ENCODE measurements around the gene LYSET. TPM values are rescaled to one million over a fixed set of nuclear protein-coding genes. Genes with fewer than 3 reads are reported as not detected.
"Not testable (repeated sequence)": the region's sequence is repeated elsewhere in the genome, so short reads cannot be mapped to it uniquely, and the experiment has no call there.

Gene LYSET, protein sequence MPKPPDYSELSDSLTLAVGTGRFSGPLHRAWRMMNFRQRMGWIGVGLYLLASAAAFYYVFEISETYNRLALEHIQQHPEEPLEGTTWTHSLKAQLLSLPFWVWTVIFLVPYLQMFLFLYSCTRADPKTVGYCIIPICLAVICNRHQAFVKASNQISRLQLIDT
- total RNA-seq (2014; rRNA removed; shearing (Covaris generic)): 5.7 and 6.0 TPM in 2 replicates

DNA sequence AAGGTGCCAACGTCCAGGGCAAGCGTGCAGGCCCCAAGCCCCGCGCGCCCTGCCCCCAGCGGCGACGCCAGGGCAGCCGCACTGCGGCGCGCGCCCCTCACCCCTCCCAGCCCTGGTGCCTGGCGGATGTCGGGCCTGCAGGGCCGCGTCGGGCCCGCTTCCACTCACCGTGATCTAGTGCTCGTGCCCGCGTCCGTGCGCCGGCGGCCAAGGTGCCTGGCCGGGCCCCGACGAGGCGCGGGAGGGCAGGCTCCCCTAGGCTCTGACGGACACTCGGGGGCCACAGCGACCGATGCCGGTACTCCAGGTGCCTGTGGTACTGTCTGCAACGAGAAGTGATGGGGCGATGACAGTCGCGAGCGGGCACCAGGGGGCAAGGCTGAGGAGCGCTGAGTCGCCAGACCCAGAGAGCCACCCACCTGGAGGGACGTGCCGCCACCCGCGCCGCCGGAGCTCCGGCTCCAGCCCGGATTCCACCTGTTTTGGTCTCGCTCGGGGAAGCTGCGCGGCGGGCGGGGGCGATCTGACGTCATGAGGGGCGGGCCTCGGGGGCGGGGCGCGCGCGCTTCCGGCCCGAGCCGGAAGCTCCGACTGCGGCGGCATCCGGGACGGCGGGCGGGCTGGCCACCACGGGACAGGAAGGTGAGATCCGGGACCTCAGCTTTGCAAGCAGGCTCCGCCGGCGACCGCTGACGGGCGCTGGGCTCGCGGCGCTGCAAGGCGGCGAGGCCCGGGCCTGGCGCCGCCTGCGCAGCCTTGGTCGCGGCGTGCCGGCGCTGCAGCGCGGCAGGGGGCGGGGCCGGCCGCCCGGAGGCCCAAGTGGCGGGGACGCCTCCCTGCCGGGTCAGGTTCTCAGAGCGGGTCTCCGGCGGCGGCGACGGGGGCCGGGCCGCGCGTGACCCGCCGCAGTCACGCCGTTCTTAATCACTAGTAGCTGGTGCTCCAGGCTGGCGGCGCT is at the start of gene LYSET, which contains the start of gene MOAP1:
Gene LYSET (plus strand): TSS at position 927 of the 958 bp plus-strand sequence. CDS start 89 bp downstream, outside the sequence.
Gene MOAP1 (minus strand): TSS at position 507 of the 958 bp plus-strand sequence. CDS start 655 bp downstream, outside the sequence.
- DNase-seq (ENCODE audit: low spot score): peak; percentile 69

DNA sequence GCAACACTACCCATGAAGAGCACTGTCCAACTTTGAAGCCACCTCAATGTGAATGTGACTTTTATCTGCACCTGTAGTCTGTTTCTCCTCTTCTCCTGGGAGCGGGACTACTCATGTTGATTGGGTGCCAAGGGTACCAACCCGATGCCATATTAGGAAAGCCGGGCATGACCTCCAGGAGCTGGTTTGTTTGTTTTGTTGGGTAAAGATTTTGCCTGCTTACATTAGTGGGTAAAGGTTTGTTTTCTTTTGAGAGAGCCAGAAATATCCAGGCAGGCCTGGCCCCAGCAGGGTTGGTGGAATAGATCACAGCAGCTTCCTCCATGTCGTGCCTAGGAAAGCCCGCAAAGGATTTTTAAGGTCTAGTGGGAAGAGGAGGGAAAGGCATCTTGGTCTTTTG is 49.7 kb upstream of the LYSET start:
- peak; percentile 9 for DNase-seq (ENCODE audit: low spot score)

DNA sequence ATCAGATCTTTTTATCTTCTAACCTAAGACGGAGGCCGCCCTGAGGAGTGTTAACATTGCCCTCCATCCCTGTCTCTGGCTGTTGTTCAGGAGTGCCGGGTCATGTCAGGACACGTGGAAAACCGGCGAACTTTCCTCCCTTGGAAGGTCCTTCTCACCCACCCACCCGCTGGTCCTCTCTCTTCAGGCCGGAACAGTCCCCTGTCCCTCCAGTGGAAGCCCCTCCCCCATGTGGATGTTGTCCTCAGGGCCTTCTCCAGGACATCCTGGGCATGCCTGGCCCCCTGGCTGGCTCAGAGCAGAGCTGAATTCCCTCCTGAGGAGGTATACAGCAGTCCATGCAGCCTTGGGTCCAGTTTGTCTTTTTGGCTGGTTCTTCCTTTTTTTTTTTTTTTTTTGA is 49.1 kb upstream of the LYSET start:
- DNase-seq (ENCODE audit: low spot score): no peak

DNA sequence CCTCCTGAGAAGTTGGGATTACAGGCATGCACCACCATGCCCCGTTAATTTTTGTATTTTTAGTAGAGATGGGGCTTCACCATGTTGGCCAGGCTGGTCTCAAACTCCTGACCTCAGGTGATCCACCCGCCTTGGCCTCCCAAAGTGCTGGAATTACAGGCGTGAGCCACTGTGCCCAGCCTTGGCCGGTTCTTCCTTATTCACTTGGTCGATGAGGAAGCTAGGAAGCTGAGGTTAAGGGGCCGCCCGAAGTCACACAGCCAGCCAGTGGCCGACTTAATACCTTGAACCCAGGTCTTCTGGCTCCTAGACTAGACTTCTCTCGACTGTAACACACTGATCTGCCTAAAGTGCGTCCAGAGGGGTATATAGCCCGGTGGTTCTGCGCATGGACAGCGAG is 48.6 kb upstream of the LYSET start:
- DNase-seq (ENCODE audit: low spot score): not testable (repeated sequence)

DNA sequence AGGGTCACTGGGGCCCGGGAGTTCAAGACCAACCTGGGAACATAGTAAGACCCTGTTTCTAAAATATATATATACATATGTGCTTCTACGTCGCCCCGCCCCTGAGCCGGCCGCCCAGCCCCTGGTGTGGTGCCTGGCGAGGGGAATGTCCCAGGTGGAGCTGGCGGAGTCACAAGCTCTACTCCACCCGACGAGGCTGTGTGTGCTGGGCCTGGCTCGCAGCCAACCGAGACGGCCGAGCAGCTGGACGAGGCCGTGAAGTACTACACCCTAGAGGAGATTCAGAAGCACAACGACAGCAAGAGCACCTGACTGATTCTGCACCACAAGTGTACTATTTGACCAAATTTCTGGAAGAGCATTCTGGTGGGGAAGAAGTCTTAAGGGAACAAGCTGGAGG is 47.3 kb upstream of the LYSET start:
- peak; percentile 82 for DNase-seq (ENCODE audit: low spot score)

DNA sequence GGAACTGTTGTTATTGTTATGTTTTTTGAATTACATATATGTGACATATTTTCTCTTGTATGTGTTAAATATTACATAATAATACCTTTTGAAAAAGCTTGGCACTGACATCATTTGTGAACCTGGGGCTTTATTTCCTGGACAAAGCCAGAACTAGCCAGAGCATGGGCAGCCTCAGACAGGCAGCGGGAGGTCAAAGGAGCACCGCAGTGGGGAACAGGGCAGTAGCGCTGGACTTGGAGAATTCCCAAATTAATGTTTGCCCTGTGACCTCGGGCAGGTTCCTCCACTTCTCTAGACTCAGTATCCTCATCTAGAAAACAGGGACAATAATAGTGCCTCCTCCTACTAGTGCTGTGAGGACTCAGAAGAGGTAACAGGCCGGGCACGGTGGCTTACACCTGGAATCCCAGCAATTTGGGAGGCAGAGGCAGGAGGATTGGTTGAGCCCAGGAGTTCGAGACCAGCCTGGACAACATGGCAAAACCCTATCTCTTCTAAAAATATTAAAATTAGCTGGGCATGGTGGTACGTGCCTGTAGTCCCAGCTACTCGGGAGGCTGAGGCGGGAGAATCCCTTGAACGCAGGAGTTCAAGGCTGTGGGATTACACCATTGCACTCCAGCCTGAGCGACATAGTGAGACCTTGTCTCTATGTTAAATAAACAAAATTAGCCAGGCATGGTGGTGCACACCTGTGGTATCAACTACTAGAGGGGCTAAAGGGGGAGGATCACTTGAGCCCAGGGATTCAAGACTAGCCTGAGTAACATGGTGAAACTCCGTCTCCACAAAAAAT is 42.1 kb upstream of the LYSET start:
- no peak for DNase-seq (ENCODE audit: low spot score)

DNA sequence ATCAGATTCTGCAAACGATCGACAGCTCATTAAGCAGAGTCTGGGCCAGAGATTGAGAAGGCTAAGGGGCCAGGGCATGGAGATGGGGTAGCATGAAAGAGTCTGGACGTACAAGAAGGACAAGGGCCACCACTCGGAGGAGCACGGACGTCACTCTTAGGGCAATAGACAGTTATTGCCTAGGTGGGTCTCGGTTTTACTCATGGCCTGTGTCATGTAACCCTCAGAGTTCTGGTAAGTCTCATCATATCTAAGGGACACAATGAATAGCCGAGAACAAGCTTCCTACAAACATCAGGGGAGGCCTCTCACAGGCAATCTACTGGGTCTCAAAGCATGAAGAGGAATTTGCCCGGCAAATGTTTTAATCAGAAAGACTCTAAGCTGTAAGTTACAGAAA is 39.0 kb upstream of the LYSET start:
- no peak for DNase-seq (ENCODE audit: low spot score)

DNA sequence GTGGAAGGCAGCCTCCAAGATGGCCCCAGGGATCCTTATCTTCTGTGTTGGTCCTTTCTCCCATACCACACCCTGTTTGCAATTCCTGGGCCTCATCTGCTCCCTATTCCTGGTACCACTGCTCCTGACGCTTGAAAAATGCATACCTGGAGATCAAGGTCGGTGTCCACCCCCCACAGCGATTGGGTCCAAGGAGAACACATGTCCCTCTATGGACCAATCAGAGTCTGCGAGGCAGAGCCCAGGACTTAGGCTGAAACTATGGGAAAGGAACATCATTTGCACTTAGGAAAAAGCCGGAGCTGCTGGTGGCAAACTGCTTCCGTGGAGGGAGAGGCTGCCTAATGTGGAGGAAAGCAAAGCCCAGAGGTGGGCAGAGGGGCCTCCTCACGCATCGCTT is 36.1 kb upstream of the LYSET start:
- no peak for DNase-seq (ENCODE audit: low spot score)

DNA sequence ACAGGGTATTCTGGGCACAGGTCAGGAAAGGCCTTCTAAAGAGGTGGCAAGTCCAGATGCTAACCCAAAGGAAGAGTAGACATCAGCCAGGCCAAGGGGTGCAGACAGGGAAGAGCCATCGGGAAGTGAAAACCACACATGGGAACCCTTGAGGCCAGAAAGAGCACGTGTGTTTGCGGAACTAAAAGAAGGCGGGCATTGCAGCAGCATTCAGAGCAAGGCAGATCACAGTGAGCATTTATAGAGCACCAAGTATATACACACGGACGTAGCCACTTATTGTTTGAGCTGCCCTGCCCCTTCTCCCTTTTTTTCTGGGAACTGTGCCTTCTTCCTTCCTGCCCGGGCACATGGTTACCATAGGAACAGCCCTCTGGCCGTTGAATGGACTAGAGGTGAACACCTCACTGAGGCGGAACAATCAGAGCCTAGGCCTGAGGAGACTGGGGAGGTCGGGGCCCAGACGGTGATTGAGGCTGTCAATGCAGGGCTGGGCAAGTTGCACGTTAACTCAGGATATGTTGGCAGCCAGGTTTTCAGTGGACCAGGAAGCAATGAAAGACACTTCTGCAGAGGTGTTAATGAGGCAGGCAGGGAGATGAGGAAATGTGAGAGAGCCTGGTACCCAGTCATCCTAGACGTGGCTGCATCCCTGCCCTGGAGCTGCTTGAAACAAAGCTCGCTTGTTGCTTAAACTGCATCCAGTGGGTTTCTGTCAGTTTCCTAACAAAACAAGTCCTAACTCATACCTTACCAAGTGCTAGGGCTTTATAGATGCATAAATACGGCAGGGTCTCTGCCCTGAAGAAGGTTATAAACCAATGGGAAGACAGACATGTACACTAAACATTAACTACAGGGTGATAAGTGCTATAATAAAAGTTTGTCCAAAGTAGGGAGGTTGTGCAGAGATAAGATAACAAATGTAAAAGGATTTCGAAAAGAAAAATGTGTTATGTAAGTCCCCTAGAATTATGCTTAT is 34.6 kb upstream of the LYSET start:
- DNase-seq (ENCODE audit: low spot score): no peak

DNA sequence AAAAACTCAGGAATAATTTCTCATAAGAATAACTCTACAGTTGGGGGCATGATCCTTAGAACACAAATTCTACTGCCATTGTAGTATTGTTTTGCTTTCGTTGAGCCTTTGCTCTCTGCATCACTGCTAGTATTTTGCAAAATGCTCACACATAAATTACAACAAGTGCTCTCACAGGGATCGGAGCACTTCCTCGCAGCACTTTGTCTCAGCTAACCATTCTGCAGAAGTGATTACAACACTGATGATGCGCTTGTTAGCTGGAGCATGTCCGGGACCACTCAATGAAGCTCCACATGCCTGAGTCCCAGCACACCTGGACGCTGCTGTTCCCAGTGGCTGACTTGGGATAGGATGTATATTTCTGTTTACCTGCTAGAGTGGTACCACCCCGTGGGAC is 32.0 kb upstream of the LYSET start:
- no peak for DNase-seq (ENCODE audit: low spot score)

DNA sequence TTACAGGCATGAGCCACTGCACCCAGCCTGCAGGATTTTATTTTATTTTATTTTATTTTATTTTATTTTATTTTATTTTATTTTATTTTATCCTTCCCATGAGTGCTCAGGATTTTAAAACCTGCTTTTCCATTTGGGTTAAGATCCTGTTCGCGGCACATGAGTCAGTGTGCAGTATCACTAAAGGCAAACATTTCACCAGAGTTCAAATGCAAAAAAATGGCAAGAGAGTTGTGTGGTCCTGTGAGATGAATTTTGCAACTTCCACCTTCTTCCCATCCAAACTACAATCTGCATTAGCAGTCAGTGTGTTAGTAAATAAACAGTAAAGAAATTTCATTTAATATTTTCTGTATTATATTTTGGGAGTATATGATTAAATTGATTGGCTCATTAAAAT is 29.4 kb upstream of the LYSET start:
- DNase-seq (ENCODE audit: low spot score): no peak

DNA sequence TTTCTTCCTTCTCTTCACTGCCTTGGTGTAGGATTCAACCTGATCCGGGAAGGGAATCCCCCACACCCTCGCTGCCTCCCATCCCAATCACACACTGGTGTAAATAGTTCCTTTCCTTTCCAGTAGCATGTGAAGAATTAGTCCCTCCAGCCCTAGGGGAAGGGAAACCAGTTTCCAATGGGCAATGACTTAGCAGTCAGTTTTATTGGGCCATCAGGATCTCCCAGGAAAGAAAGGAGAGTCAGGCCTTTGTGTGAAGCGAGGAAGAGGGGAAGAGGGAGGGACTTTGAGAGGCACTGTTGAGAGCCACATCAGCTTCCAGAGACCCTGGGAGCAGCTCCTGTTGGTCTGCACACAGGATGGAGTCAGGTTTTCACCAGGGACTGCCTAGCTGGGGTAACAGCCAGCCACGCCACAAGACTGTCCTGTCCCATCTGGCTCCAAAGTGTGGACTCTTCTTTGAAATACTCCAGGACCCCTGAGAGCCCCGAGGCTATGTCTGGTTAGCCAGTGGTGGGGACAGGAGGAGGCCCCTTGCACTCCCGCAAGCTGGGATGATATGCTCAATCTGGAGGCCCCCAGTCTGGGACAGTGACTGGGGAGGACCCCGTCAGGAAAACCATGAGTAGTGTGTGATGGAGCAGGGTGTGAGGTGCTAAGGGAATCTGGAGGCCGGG is 28.3 kb upstream of the LYSET start:
- no peak for DNase-seq (ENCODE audit: low spot score)

DNA sequence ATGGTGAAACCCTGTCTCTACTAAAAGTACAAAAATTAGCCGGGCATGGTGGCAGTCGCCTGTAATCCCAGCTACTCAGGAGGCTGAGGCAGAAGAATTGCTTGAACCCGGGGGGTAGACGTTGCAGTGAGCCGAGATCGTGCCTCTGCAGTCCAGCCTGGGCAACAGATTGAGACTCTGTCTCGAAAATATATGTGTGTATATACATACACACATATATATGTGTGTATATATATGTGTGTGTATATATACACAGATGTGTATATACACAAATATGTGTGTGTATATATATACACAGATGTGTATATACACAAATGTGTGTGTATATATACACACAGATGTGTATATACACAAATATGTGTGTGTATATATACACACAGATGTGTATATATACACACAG is 26.8 kb upstream of the LYSET start:
- DNase-seq (ENCODE audit: low spot score): not testable (repeated sequence)

DNA sequence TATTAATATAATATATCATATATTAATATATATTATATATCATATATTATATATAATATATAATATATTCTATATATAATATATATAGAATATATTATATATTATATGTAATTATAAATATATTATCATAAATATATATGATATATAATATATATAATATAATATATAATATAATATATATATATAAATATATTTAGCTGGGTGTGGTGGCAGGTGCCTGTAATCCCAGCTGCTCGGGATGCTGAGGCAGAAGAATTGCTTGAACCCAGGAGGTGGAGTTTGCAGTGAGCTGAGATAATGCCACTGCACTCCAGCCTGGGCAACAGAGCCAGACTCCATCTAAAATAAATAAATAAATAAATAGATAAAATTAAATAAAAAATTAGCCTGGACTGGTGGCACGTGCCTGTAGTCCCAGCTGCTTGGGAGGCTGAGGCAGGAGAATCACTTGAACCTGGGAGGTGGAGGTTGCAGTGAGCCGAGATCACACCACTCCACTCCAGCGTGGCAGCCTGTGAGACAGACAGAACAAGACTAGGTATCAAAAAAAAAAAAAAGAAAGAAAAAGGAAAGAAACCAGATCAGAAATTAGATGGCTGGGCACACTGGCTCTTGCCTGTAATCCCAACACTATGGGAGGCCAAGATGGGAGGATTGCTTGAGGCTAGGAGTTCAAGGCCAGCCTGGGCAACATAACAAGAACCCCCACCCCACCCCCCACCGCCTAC is 25.3 kb upstream of the LYSET start:
- not testable (repeated sequence) for DNase-seq (ENCODE audit: low spot score)

DNA sequence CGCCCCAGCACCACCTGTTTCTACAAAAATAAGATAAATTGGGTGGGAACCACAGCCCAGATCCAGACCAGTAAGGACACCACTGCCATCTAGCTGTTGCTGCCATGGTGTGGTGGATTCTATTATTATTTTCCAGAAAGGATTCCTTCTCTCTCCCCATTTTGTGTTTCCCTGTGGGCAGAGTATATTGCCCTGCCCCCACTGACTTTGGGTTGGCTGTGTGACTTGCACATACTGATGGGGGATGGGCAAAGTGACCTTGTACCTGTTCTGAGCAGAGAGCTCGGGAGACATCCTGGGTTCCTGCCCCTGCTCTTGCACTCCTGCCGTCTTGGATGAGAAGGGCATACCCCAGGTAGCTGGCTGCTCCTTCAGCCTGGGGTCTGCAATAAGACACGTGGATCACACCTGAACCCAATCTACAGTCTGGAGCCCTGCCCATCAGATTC is 24.7 kb upstream of the LYSET start:
- DNase-seq (ENCODE audit: low spot score): peak; percentile 3

DNA sequence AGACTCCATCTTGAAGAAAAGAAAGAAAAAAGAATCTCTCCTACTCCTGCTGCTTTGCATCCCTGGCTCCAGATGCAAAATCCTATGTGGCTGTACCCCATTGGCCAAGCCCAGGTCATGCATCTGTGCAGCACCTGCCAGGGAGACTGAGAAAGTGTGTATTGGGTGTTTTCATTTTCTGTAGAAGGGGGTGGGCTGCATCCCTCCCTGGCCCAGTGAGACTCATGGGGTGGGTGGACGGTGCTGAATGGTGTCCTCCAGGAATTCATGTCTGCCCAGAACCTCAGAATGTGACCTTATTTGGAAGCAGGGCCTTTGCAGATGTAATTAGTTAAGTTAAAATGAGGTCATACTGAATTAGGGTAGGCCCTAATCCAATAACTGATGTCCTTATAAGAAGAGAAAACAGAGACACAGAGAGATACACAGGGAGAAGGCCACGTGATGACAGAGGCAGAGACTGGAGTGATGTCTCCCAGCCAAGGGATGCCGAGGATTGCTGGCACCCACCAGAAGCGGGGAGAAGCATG is 23.6 kb upstream of the LYSET start:
- DNase-seq (ENCODE audit: low spot score): no peak

DNA sequence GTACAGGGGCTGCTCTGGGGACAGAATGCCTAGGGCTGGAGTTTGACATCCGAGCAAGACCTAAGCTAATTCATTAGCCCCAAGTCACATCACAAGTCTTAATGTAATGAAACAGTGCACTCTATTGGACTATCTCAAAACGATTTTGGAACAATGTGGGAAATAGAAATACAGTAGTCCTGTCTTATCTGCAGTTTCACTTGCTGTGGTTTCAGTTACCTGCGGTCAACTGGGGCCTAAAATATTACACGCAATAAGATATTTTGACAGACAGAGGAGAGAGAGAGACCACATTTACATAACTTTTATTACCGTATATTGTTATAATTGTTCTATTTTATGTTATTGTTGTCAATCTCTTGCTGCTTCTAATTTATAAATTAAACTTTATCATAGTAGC is 21.6 kb upstream of the LYSET start:
- DNase-seq (ENCODE audit: low spot score): peak; percentile 4

DNA sequence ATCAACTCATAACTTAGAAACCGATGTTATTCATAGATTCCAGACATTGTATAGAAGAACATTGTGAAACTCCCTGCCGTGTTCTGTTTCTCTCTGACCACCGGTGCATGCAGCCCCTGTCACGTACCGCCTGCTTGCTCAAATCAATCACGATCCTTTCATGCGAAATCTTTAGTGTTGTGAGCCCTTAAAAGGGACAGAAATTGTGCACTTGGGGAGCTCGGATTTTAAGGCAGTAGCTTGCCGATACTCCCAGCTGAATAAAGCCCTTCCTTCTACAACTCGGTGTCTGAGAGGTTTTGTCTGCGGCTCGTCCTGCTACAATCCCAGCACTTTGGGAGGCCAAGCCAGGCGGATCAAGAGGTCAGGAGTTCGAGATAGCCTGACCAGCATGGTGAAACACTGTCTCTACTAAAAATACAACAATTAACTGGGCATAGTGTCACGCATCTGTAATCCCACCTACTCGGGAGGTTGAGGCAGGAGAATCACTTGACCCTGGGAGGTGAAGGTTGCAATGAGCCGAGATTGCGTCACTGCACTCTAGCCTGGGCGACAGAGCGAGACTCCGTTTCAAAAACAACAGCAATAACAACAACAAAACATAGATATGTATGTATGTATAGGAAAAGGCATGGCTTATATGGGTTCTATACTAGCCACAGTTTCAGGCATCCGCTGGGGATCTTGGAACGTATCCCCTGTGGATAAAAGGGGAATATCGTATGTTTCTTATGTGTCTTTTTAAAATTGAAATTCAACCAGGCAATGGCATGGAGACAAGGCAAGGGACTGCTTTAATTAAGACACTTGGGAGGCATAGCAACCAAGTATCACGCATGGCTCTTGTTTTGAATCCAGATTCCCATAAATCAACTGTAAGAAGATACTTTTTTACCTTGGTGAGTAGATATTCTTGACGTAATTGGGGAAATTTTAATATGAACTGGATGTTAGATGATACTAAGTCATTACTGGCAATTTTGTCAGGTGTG is 19.5 kb upstream of the LYSET start:
- DNase-seq (ENCODE audit: low spot score): not testable (repeated sequence)
